ENCODE data around the gene SLC17A5.

GRCh38 chr6:73547036-73547435, 106.8 kb downstream of the SLC17A5 start:
- no peak for TF ChIP-seq EED (IDR thresholded peaks at IDR 0.05; ENCODE audit: low read depth)
- no peak for TF ChIP-seq SUPT20H (IDR thresholded peaks at IDR 0.05; ENCODE audit: borderline replicate concordance, control insufficient read depth, low read depth, low read length)
- TF ChIP-seq ZZZ3 (IDR thresholded peaks at IDR 0.05; ENCODE audit: control insufficient read depth, insufficient read length, low read depth): no peak
- TF ChIP-seq ESRRA (IDR thresholded peaks at IDR 0.05; ENCODE audit: low read length): no peak
- TF ChIP-seq BHLHE40 (IDR thresholded peaks at IDR 0.05; ENCODE audit: borderline replicate concordance in 1 of 2, low read depth in 2 of 2, low read length in 1 of 2): no peak
- TF ChIP-seq CTCF (IDR thresholded peaks at IDR 0.05 in 2 of 3, conservative IDR thresholded peaks at IDR 0.05 in 1 of 3; ENCODE audit: control insufficient read depth in 2 of 3, extremely low read depth in 1 of 3, insufficient read depth in 1 of 3, low read depth in 3 of 3, low read length in 3 of 3): no peak
- TF ChIP-seq CREB1 (IDR thresholded peaks at IDR 0.05; ENCODE audit: low read depth): no peak
- no peak for TF ChIP-seq YBX1 (IDR thresholded peaks at IDR 0.05)
- no peak for TF ChIP-seq NR2C2 (IDR thresholded peaks at IDR 0.05; ENCODE audit: borderline replicate concordance, control insufficient read depth, insufficient read length, low read depth)
- TF ChIP-seq PAX8 (IDR thresholded peaks at IDR 0.05): no peak
- TF ChIP-seq USF1 (IDR thresholded peaks at IDR 0.05; ENCODE audit: borderline replicate concordance, extremely low read length, insufficient read depth, low read depth, low read length): no peak
- no peak for TF ChIP-seq TAF1 (IDR thresholded peaks at IDR 0.05; ENCODE audit: borderline replicate concordance, low read depth, low read length)
- no peak for TF ChIP-seq IRF3 (IDR thresholded peaks at IDR 0.05)
- TF ChIP-seq PKNOX1 (IDR thresholded peaks at IDR 0.05): no peak
